Activated T-helper 17 cell treated with anti-CD3 and anti-CD28 coated beads, Interleukin-2, amount 50 U/mL, for 72 hours (primary cell): ENCODE results near the gene PFN4. TPM values are rescaled to one million over a fixed set of nuclear protein-coding genes. Genes with fewer than 3 reads are reported as not detected.
A peak's percentile ranks its signal among the peaks of the same experiment; 100 is the strongest.
"Not testable (repeated sequence)": the region's sequence is repeated elsewhere in the genome, so short reads cannot be mapped to it uniquely, and the experiment has no call there.

Source experiments
- ATAC-seq: fragments of 150-1000 bp; cut with Tn5 transposase; replicated peaks from 2 replicates; pipeline ENCODE4 v1.10.0; 2021; ENCODE audit warnings: mild to moderate bottlenecking, moderate library complexity
- H3K27ac Mint-ChIP-seq: one replicate; pipeline ENCODE4 v1.8.0; 2022; ENCODE audit warnings: mixed read lengths
- H3K27me3 Mint-ChIP-seq: one replicate; pipeline ENCODE4 v1.8.0; 2022; ENCODE audit warnings: mixed read lengths
- H3K36me3 Mint-ChIP-seq: one replicate; pipeline ENCODE4 v1.8.0; 2022; ENCODE audit warnings: low read depth, mild to moderate bottlenecking, mixed read lengths
- H3K4me1 Mint-ChIP-seq: one replicate; pipeline ENCODE4 v1.8.0; 2022; ENCODE audit warnings: mixed read lengths
- H3K4me3 Mint-ChIP-seq: one replicate; pipeline ENCODE4 v1.8.0; 2022; ENCODE audit warnings: mild to moderate bottlenecking, mixed read lengths
- H3K9me3 Mint-ChIP-seq: one replicate; pipeline ENCODE4 v1.8.0; 2022; ENCODE audit warnings: mixed read lengths
- total RNA-seq, 2 donors: library from RNA; stranded (reverse); gene quantifications; one replicate each; pipeline ENCODE4 v1.2.3, GENCODE V29; 2022

PFN4 gene
- total RNA-seq, 2 donors from 2014 or later, result 0.82 TPM; not detected in 1

- H3K27me3 Mint-ChIP-seq, result no peaks in the 10 kb centered on the region
- no peak for ATAC-seq
- H3K9me3 Mint-ChIP-seq, result peaks cover 14% of the 10 kb centered on the region
- no peak overlapping the region for H3K4me3 Mint-ChIP-seq
- peaks cover 14% of the 10 kb centered on the region for H3K36me3 Mint-ChIP-seq
- H3K27ac Mint-ChIP-seq, result no peak overlapping the region
- H3K4me1 Mint-ChIP-seq, result no peaks in the 10 kb centered on the region
These were observed 20.5 kb downstream of the PFN4 start for GRCh38 chr2:24102677-24103076.

- Mint-ChIP-seq H3K27me3 (no peaks in the 10 kb centered on the region), H3K4me3 (no peak overlapping the region), H3K27ac (no peak overlapping the region), H3K4me1 (no peaks in the 10 kb centered on the region), H3K9me3 (peaks cover 11% of the 10 kb centered on the region), H3K36me3 (peaks cover 14% of the 10 kb centered on the region)
- no peak for ATAC-seq
These were observed 21.1 kb downstream of the PFN4 start for GRCh38 chr2:24101992-24102391.

- not testable (repeated sequence) for ATAC-seq, H3K27me3 Mint-ChIP-seq, H3K9me3 Mint-ChIP-seq, H3K27ac Mint-ChIP-seq, H3K4me3 Mint-ChIP-seq, H3K4me1 Mint-ChIP-seq
- peaks cover 25% of the 10 kb centered on the region for H3K36me3 Mint-ChIP-seq
These were observed 22.4 kb downstream of the PFN4 start for GRCh38 chr2:24100732-24101131.

GRCh38 chr2:24095171-24095677 is 27.9 kb downstream of the PFN4 start:
- peaks cover 18% of the 10 kb centered on the region for H3K36me3 Mint-ChIP-seq
- not testable (repeated sequence) for ATAC-seq, H3K4me1 Mint-ChIP-seq, H3K27ac Mint-ChIP-seq, H3K9me3 Mint-ChIP-seq, H3K4me3 Mint-ChIP-seq, H3K27me3 Mint-ChIP-seq

GRCh38 chr2:24093270-24093669 is 29.9 kb downstream of the PFN4 start:
- not testable (repeated sequence) for H3K9me3 Mint-ChIP-seq, H3K4me1 Mint-ChIP-seq, H3K27me3 Mint-ChIP-seq, ATAC-seq, H3K27ac Mint-ChIP-seq, H3K4me3 Mint-ChIP-seq
- H3K36me3 Mint-ChIP-seq, result peaks cover 18% of the 10 kb centered on the region

GRCh38 chr2:24088821-24089359 is 34.2 kb downstream of the PFN4 start:
- no peak overlapping the region for H3K4me3 Mint-ChIP-seq
- no peaks in the 10 kb centered on the region for H3K27me3 Mint-ChIP-seq
- no peaks in the 10 kb centered on the region for H3K4me1 Mint-ChIP-seq
- H3K36me3 Mint-ChIP-seq, result peaks cover 6% of the 10 kb centered on the region
- H3K27ac Mint-ChIP-seq, result no peak overlapping the region
- no peaks in the 10 kb centered on the region for H3K9me3 Mint-ChIP-seq
- no peak for ATAC-seq

- H3K4me3 Mint-ChIP-seq, result no peak overlapping the region
- H3K36me3 Mint-ChIP-seq, result peaks cover 5% of the 10 kb centered on the region
- H3K27me3 Mint-ChIP-seq, result no peaks in the 10 kb centered on the region
- no peaks in the 10 kb centered on the region for H3K9me3 Mint-ChIP-seq
- no peaks in the 10 kb centered on the region for H3K4me1 Mint-ChIP-seq
- no peak overlapping the region for H3K27ac Mint-ChIP-seq
- ATAC-seq, result no peak
These were observed 36.1 kb downstream of the PFN4 start for GRCh38 chr2:24087032-24087431.

GRCh38 chr2:24086241-24086640 is 36.9 kb downstream of the PFN4 start:
- no peaks in the 10 kb centered on the region for H3K4me1 Mint-ChIP-seq
- H3K4me3 Mint-ChIP-seq, result no peak overlapping the region
- H3K9me3 Mint-ChIP-seq, result no peaks in the 10 kb centered on the region
- no peak for ATAC-seq
- H3K27me3 Mint-ChIP-seq, result no peaks in the 10 kb centered on the region
- peaks cover 11% of the 10 kb centered on the region for H3K36me3 Mint-ChIP-seq
- no peak overlapping the region for H3K27ac Mint-ChIP-seq

- H3K4me1 Mint-ChIP-seq, result no peaks in the 10 kb centered on the region
- H3K36me3 Mint-ChIP-seq, result peaks cover 15% of the 10 kb centered on the region
- ATAC-seq, result no peak
- peak overlapping the region; percentile 86 for H3K4me3 Mint-ChIP-seq
- H3K27ac Mint-ChIP-seq, result no peak overlapping the region
- H3K9me3 Mint-ChIP-seq, result no peaks in the 10 kb centered on the region
- no peaks in the 10 kb centered on the region for H3K27me3 Mint-ChIP-seq
These were observed 38.0 kb downstream of the PFN4 start for GRCh38 chr2:24085200-24085489.

- Mint-ChIP-seq H3K4me3 (peak within 1 kb of the TSS; percentile 86), H3K4me1 (no peaks in the 10 kb centered on the region), H3K36me3 (peaks cover 15% of the 10 kb centered on the region), H3K27ac (no peak within 1 kb of the TSS), H3K27me3 (no peaks in the 10 kb centered on the region), H3K9me3 (no peaks in the 10 kb centered on the region)
- ATAC-seq, result peak; percentile 99
These were observed 38.5 kb downstream of the PFN4 start, which contains the start of gene TP53I3 for GRCh38 chr2:24084386-24085199. Gene TP53I3, minus strand, starts transcription at chr2:24084834. Its CDS starts 508 bp downstream, at chr2:24084326.

GRCh38 chr2:24083567-24084385 is 39.4 kb downstream of the PFN4 start:
- Mint-ChIP-seq H3K36me3 (peaks cover 15% of the 10 kb centered on the region), H3K4me3 (peak overlapping the region; percentile 86), H3K4me1 (no peaks in the 10 kb centered on the region), H3K27ac (no peak overlapping the region), H3K9me3 (no peaks in the 10 kb centered on the region), H3K27me3 (no peaks in the 10 kb centered on the region)
- ATAC-seq, result peak; percentile 70

- H3K9me3 Mint-ChIP-seq, result no peaks in the 10 kb centered on the region
- no peak overlapping the region for H3K27ac Mint-ChIP-seq
- no peaks in the 10 kb centered on the region for H3K27me3 Mint-ChIP-seq
- peak overlapping the region; percentile 86 for H3K4me3 Mint-ChIP-seq
- peaks cover 15% of the 10 kb centered on the region for H3K36me3 Mint-ChIP-seq
- no peaks in the 10 kb centered on the region for H3K4me1 Mint-ChIP-seq
- ATAC-seq, result no peak
These were observed 40.2 kb downstream of the PFN4 start for GRCh38 chr2:24082787-24083566.

GRCh38 chr2:24080701-24081100 is 42.4 kb downstream of the PFN4 start:
- Mint-ChIP-seq H3K36me3 (peaks cover 15% of the 10 kb centered on the region), H3K4me3 (no peak overlapping the region), H3K27ac (no peak overlapping the region), H3K27me3 (no peaks in the 10 kb centered on the region), H3K9me3 (no peaks in the 10 kb centered on the region), H3K4me1 (no peaks in the 10 kb centered on the region)
- no peak for ATAC-seq

GRCh38 chr2:24077879-24078278 is 45.3 kb downstream of the PFN4 start:
- Mint-ChIP-seq H3K27ac (peak overlapping the region; percentile 83), H3K27me3 (no peaks in the 10 kb centered on the region), H3K36me3 (peaks cover 43% of the 10 kb centered on the region), H3K4me3 (peak overlapping the region; percentile 86), H3K9me3 (no peaks in the 10 kb centered on the region), H3K4me1 (peaks cover 19% of the 10 kb centered on the region)
- no peak for ATAC-seq
